ENCODE measurements around the gene SPTBN4.

SPTBN4 gene

GRCh38 chr19:40567750-40568494, 101.1 kb downstream of the SPTBN4 start:
- FAIRE-seq: no peak

DNA sequence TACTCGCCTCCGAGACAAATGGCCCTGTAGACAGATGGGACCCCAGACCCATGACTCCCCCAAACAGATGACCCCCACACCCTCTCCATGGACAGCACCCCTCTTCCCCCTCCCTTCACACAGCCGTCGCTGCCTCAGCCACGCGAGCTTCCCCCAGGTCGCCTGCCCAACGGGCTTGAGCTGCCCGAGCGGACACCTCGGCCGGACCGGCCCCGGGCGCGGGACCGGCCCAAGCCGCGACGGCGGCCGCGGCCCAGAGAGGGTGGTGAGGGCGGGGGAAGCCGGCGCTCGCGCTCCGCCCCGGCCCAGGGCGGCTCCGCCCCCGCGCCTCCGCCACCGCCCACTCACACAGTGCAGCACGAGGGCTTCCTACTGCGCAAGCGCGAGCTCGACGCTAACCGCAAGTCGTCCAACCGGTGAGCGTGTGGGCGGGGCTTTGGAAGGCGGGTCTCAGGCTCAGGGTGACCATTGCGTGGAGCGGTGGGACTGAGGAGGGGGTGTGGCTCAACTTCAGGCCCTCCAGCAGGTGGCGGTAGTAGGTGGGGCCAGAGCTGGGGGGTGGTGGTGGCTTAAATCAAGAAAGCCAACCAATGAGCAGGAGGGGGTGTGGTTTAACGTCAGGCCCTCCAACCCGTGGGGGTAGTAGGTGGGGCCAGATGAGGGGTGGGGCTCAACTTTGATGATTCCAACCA, 103.7 kb downstream of the SPTBN4 start:
- FAIRE-seq: peak; percentile 96

DNA sequence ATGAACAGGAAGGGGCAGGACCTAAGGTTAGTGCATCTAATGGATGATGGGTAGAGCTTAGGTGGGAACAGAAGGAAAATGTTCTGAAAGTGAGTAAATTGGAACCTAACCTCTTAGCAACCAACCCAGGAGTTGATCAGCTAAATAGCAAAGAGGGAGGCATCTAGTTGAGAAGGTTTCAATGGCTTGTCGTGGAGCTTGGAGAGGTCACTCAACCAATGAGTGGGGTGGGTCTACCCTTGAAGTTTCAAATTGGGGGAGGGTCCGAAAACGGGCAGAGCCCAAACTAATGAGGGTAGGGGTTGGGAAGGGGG, 104.2 kb downstream of the SPTBN4 start:
- FAIRE-seq: no peak

DNA sequence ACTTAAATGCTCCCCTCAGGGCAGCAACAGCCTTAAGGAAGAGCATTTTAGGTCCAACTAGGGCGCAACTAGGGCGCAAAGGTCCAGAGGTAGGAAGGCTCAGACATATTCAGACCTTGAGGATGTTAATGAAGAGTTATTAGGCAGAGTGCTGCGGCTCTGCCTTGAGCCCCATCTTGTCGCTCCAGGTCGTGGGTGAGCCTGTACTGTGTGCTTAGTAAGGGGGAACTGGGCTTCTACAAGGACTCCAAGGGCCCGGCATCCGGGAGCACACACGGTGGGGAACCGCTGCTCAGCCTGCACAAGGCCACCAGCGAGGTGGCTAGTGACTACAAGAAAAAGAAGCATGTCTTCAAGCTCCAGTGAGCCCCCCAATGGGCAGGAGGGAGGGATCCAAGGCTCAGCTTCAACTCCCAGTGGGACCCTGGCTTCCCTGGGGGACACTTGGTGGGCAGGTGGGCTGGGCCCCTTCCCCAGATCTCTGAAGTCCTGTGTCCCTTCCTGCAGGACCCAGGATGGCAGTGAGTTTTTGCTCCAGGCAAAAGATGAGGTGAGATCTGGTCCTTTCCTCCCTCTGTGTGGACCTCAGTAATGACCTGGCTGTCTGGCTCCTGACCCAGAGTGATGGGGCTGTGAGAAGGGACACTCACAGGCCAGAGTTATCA, 105.2 kb downstream of the SPTBN4 start:
- FAIRE-seq: no peak

DNA sequence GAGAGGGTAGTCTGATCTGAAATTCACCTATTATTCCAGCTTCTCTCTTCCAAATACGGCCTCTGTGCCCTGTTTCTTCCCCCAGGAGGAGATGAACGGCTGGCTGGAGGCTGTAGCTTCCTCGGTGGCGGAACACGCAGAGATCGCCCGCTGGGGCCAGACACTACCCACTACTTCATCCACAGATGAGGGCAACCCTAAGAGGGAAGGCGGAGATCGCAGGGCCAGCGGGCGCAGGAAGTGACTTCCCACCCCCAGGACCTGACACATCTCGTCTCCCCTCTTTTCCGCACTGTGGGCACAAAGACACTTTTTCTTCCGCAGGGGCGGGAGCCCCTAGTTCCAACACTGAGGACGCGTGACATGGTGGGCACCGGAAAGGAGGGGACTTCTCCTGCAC, 108.5 kb downstream of the SPTBN4 start:
- no peak for FAIRE-seq

DNA sequence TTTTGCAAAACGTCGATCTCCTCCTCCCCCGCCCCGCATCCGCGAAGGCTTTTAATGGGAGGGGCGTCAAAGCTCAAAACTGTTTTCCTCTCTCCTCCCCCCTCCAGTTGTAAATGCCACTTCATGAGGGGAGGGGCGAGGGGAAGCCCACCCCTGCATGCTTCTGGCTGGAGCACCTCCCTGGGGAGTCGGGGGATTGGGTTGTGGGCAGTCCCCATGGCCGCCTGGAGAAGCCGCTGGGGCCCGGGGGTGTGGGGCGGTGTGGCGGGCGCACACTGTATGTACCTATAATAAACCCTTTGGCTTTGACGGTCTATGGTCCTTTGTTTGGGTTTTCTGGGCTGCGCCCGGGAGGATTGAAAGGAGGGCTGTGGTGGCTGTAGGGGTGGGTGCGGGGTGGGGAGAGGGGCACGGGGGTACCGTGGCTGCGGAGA, 109.4 kb downstream of the SPTBN4 start:
- FAIRE-seq: no peak

- FAIRE-seq: no peak
Measured at GRCh38 chr19:40576585-40577451, 110.0 kb downstream of the SPTBN4 start, which contains the start of gene SHKBP1. Gene SHKBP1 (plus strand): TSS chr19:40576873. CDS start chr19:40576900, 27 bp downstream.

DNA sequence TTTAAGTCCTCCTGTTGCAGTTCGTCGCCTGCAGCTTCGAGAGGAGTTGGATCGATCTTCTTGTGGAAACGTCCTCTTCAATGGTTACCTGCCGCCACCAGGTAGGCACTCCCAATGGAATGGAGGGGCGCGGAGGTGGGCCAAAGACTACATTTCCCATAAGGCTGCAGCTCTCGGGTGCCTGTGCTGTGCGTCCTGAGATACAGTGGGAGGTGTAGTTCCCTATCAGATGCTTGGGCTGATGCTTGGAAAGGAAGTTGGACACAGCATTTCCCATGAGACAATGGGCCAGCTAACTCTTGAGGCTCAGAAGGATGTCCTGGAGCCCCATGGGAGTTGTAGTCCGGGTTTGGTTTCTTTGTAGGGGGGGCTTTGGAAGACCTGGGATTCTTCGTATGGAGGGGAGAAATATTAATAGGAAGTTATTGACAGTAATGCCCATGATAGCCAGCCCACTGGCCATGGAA, 111.7 kb downstream of the SPTBN4 start:
- FAIRE-seq: peak; percentile 87

GRCh38 chr19:40580619-40581018, 113.8 kb downstream of the SPTBN4 start:
- no peak for FAIRE-seq

DNA sequence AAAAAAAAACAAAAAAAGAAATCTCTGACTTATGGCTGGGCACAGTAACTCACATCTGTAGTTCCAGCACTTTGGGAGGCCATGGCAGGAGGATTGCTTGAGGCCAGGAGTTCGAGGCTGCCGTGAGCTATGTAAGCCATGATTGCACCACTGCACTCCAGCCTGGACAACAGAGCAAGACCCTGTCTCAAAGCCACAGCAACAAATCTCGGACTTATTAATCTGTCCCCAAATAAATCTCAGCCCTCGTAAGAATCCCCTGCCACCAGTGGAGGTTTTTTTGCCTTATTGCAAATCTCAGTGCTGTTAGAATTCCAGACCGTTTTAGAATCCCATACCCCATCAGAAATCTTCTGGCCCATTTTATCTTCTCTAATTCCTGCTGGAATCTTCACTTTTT, 114.7 kb downstream of the SPTBN4 start:
- no peak for FAIRE-seq

GRCh38 chr19:40582467-40582866, 115.7 kb downstream of the SPTBN4 start:
- FAIRE-seq: no peak

DNA sequence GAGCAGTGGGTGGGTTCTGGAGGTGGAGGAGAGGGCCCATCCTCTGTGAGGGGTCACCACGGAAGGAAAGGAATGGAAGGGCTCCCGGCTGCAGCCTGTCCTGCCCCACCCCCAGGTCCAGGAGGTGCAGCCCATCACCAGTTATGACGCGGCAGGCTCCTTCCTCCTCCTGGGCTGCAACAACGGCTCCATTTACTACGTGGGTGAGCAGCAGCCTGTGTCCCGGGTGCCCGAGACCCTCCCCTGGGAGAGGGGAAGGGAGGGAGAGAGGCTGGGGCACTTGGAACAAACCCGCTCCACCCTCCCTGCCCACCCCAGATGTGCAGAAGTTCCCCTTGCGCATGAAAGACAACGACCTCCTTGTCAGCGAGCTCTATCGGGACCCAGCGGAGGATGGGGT, 116.5 kb downstream of the SPTBN4 start:
- no peak for FAIRE-seq

DNA sequence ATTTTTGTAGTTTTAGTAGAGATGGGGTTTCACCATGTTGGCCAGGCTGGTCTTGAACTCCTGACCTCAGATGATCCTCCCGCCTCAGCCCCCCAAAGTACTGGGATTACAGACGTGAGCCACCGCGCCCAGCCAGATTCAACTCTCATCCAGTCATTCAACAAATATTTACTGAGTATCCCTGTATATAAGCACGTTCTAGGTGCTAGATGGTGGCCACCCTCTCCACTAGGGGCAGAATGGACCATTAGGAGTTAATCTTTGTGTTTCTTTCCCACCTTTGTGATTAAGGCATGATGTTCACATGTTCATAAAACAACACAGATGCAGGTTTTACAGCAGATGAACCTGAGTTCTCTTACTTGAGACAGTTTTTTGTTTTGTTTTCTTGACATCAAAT, 117.2 kb downstream of the SPTBN4 start:
- no peak for FAIRE-seq

DNA sequence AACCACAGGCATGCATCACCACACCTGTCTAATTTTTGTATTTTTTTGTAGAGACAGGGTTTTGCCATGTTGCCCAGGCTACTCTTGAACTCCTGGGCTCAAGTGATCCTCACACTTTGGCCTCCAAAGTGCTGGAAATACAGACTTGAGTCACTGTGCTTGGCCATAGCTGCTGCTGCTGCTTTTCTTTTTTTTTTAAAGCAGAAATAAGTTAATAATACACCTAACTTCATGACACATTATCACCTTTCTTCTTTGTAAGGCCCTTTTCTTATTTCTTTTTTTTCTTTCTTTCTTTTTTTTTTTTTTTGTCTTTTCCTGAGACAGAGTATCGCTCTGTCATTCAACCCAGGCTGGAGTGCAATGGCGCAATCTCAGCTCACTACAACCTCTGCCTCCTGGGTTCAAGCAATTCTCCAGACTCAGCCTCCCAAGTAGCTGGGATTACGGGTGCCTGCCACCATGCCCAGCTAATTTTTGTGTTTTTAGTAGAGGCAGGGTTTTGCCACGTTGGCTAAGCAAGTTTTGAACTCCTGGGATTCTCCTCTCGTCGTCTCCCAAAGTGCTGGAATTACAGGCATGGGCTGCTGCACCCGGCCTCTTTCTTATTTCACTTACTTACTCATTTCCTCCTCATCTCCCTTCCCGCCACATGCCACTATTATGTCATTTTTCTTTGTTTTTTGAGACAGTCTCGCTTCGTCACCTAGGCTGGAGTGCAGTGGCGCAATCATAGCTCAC, 118.6 kb downstream of the SPTBN4 start:
- no peak for FAIRE-seq

DNA sequence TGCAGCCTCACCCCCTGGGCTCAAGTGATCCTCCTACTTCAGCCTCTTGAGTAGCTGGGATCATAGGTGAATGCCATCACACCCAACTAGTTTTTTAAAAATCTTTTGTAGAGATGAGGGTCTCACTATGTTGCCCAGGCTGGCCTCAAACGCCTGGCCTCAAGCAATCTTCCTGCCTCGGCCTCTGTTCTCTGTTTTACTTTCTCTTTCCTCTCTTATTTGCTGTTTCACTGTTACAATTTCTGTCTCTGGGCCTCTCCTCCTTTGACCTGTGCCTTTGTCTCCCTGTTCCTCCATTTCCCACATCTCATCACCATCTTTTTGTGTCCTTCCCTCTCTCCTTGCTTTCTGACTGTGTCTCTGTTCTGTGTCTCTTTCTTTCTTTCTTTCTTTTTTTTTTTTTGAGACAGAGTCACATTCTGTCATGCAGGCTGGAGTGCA, 119.2 kb downstream of the SPTBN4 start:
- FAIRE-seq: no peak

GRCh38 chr19:40586611-40587010, 119.8 kb downstream of the SPTBN4 start:
- FAIRE-seq: no peak

GRCh38 chr19:40588110-40588854, 121.5 kb downstream of the SPTBN4 start:
- FAIRE-seq: no peak

DNA sequence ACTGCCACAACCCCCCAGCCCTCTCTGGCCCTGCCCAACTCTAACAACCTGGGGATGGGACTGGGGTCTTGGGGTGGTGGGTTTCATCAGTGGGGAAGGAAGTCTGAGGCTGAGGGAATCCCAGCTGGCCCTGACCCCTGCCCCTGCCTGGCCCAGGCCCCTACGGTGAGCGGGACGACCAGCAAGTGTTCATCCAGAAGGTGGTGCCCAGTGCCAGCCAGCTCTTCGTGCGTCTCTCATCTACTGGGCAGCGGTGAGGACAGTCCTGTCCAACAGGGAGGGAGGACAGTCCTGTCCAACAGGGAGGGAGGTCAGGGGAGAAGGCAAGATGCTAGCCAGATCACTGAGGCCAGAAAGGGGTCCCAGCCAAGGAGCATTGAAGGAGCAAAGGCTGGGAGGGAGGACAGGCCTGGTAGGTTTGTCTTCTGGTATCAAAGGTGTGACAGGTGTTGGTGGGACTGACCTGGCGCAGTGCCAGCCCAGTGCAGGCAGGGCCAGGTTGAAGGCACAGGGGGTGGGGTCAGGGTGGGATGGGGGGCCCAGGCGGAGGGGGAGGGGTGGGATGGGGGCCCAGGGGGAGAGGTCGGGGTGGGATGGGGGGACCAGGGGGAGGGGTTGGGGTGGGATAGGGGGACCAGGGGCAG, 122.2 kb downstream of the SPTBN4 start:
- no peak for FAIRE-seq

DNA sequence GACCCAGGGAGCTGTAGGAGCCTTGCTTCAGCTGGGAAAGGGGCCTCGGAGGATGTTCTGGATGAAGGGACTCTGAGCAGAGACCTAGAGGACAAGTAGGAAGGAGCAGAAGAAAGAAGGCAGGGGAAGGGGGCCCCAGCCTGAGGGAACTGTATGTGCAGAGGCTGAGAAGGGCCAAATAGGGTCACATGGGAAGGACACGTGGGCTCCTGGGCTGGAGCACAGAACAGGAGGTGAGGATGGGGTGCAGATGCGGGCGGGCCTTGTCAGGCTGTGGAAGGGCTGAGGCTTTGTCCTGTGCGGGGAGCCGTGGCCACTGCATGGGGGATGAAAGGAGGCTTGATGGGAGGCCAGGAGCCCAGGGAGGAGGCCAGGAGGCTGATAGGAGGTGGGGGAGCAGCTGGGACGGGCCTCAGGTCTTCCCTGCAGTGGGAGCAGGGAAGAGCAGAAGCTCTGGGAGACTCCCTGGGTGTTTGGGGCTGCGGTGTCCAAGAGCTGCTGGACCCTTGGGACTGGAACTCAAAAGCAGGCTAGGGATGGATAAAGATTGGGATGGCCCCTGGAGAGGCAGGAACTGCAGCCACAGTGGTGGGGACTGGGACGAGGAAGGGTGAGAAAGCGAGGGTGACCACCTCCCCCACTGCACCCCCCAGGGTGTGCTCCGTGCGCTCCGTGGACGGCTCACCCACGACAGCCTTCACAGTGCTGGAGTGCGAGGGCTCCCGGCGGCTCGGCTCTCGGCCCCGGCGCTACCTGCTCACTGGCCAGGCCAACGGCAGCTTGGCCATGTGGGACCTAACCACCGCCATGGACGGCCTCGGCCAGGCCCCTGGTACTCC, 123.0 kb downstream of the SPTBN4 start:
- FAIRE-seq: no peak

All from TTC549 (cell line).